ENCODE measurements around the gene MAST2. TPM values are rescaled to one million over a fixed set of nuclear protein-coding genes. Genes with fewer than 3 reads are reported as not detected.

The MAST2 gene
- total and polyA plus RNA-seq, 2 of the 4 experiments (the other 2 are of a cell fraction), result 14.2 to 41.0 TPM

DNA sequence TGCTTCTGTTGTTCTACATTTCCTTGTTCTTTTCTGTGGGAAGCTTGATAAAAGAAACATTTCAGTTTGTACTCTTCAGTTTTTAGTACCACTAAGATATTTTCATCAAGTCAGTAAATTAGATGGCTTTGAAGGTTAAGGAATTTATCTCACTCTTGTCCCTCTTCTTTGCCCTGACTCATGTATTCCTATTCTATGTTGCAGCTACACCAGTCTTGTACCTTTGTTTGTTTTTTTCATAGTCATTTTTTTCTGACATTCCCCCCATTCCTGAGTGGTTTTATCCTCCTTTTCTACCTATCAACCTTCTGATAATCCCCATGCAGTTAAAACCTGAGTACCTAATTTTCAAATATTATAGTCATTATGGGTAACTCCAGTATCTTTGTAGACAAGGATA, 65.4 kb downstream of the MAST2 start:
- TF ChIP-seq MAFK (IDR thresholded peaks at IDR 0.05; ENCODE audit: low read depth, low read length), result no peak
- TF ChIP-seq MAZ (IDR thresholded peaks at IDR 0.05; ENCODE audit: borderline replicate concordance, low read depth, low read length), result no peak
- no peak for TF ChIP-seq SMC3 (IDR thresholded peaks at IDR 0.05; ENCODE audit: low read depth, low read length)
- TF ChIP-seq BHLHE40 (IDR thresholded peaks at IDR 0.05; ENCODE audit: low read depth, low read length), result no peak
- TF ChIP-seq RFX5 (IDR thresholded peaks at IDR 0.05; ENCODE audit: low read depth, low read length), result no peak
- no peak for TF ChIP-seq RAD21 (IDR thresholded peaks at IDR 0.05; ENCODE audit: low read length)
- TF ChIP-seq CHD1 (IDR thresholded peaks at IDR 0.05; ENCODE audit: low read depth, low read length), result no peak
- TF ChIP-seq, protein P1, sequence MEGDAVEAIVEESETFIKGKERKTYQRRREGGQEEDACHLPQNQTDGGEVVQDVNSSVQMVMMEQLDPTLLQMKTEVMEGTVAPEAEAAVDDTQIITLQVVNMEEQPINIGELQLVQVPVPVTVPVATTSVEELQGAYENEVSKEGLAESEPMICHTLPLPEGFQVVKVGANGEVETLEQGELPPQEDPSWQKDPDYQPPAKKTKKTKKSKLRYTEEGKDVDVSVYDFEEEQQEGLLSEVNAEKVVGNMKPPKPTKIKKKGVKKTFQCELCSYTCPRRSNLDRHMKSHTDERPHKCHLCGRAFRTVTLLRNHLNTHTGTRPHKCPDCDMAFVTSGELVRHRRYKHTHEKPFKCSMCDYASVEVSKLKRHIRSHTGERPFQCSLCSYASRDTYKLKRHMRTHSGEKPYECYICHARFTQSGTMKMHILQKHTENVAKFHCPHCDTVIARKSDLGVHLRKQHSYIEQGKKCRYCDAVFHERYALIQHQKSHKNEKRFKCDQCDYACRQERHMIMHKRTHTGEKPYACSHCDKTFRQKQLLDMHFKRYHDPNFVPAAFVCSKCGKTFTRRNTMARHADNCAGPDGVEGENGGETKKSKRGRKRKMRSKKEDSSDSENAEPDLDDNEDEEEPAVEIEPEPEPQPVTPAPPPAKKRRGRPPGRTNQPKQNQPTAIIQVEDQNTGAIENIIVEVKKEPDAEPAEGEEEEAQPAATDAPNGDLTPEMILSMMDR (conservative IDR thresholded peaks at IDR 0.05; ENCODE audit: low read depth, low read length), result no peak
- TF ChIP-seq RCOR1 (IDR thresholded peaks at IDR 0.05; ENCODE audit: insufficient replicate concordance, low read length), result no peak
- no peak for TF ChIP-seq POLR2A (IDR thresholded peaks at IDR 0.05; ENCODE audit: low read depth, low read length)
- no peak for TF ChIP-seq CEBPB (IDR thresholded peaks at IDR 0.05; ENCODE audit: low read depth, low read length)
- Histone ChIP-seq H3K23ac (ENCODE audit: low read depth, low read length) (no peak overlapping the region), H3K79me1 (ENCODE audit: low read depth in 1 of 2, low read length in 2 of 2) (peaks cover 20 to 55% of the 10 kb centered on the region in 2 experiments), H2BK5ac (ENCODE audit: low read depth, low read length, poor library complexity, severe bottlenecking) (no peak overlapping the region), H2BK120ac (ENCODE audit: low read depth, low read length) (no peak overlapping the region), H3K4ac (ENCODE audit: low read depth, low read length) (no peak overlapping the region), H3K18ac (ENCODE audit: low read depth, low read length) (no peak overlapping the region), H4K5ac (ENCODE audit: low read depth, low read length) (no peak overlapping the region), H4K91ac (ENCODE audit: insufficient read depth, low read depth, low read length) (no peak overlapping the region), H3K9ac (ENCODE audit: low read depth, low read length) (no peak overlapping the region), H3K9me1 (ENCODE audit: insufficient read depth, low read length) (no peaks in the 10 kb centered on the region), H3K36me3 (ENCODE audit: control insufficient read depth, insufficient read depth, low read length) (no peaks in the 10 kb centered on the region), H3K4me3 (ENCODE audit: insufficient read depth, low read depth, low read length) (no peak overlapping the region), H3K4me1 (ENCODE audit: control insufficient read depth, insufficient read depth, low read length) (peaks cover 7% of the 10 kb centered on the region), H2AFZ (replicated peaks; ENCODE audit: low read length, poor library complexity) (no peak overlapping the region), H4K8ac (ENCODE audit: low read depth in 2 of 2, low read length in 2 of 2) (no peak overlapping the region), H3K56ac (ENCODE audit: extremely low read depth, insufficient read depth, low read length) (no peak overlapping the region), H4K20me1 (ENCODE audit: insufficient read depth, low read length) (no peaks in the 10 kb centered on the region), H3K14ac (replicated peaks; ENCODE audit: low read depth, low read length) (no peak overlapping the region), H2BK15ac (ENCODE audit: low read depth, low read length) (no peak overlapping the region), H3K27ac (ENCODE audit: insufficient read depth, low read length) (no peak overlapping the region), H2AK5ac (ENCODE audit: low read depth, low read length) (no peak overlapping the region), H3K27me3 (ENCODE audit: control insufficient read depth, insufficient read depth, low read length) (no peaks in the 10 kb centered on the region), H3K4me2 (ENCODE audit: low read depth, low read length) (no peak overlapping the region), H2AK9ac (replicated peaks; ENCODE audit: low read depth, low read length, poor library complexity) (no peak overlapping the region), H3K9me3 (ENCODE audit: control insufficient read depth, insufficient read depth, low read length) (no peaks in the 10 kb centered on the region), H2BK20ac (ENCODE audit: low read depth, low read length) (no peak overlapping the region)
- in situ Hi-C loops (cut with MboI; ENCODE audit: low sequenced_read_pairs) (no loop called here), intact Hi-C loops (cut with micrococcal nuclease) (no loop called here), dilution Hi-C loops (cut with HindIII; ENCODE audit: low sequenced_read_pairs, unreplicated experiment) (no loop called here)
- ATAC-seq (ENCODE audit: low read depth) (no peak), DNase-seq (no peak)
- BruUV-seq (replicated peaks), result no TSS peak
- CTCF ChIA-PET, result no interaction called here
- POLR2A ChIA-PET (ENCODE audit: unreplicated experiment), result interaction anchor here (0.5 to 0.6 kb wide), 3 partner anchors 335 to 1089 kb away, joined by 3 read pairs; partner anchors contain the start of gene LURAP1

Measured in IMR-90 (cell line).